Large intestine (tissue), 3 donors: ENCODE data around the gene IQCK. TPM values are rescaled to one million over a fixed set of nuclear protein-coding genes. Genes with fewer than 3 reads are reported as not detected.
A peak's percentile ranks its signal among the peaks of the same experiment; 100 is the strongest.

Experiments
- DNase-seq, 2 donors: peaks; one replicate each; pipeline versions ENCODE4 v3.0.0 to v3.0.0-alpha.2; 2013
- H3K27ac ChIP-seq: one replicate; pipeline ENCODE4 v1.5.1; 2013; ENCODE audit warnings: low read length
- H3K27me3 ChIP-seq: 2 replicates; pipeline ENCODE4 v1.6.1; 2013; ENCODE audit warnings: low read length; ENCODE audit not compliant: control insufficient read depth, insufficient read depth
- H3K36me3 ChIP-seq: 2 replicates; pipeline ENCODE4 v1.6.1; 2013; ENCODE audit warnings: low read length; ENCODE audit not compliant: control insufficient read depth, insufficient read depth
- H3K4me1 ChIP-seq: one replicate; pipeline ENCODE4 v1.6.1; 2013; ENCODE audit warnings: low read length; ENCODE audit not compliant: control insufficient read depth, insufficient read depth
- H3K4me3 ChIP-seq: one replicate; pipeline ENCODE4 v1.5.1; 2013; ENCODE audit warnings: low read length
- H3K9me3 ChIP-seq: one replicate; pipeline ENCODE4 v1.6.1; 2013; ENCODE audit warnings: mild to moderate bottlenecking, low read depth, low read length, moderate library complexity; ENCODE audit not compliant: control insufficient read depth
- WGBS: methylation state at CpG from one replicate; pipeline ENCODE4 v1.1.5; 2013; ENCODE audit warnings: low lambda C conversion rate; ENCODE audit not compliant: insufficient coverage; 5-methylcytosine and 5-hydroxymethylcytosine counted together
- polyA plus RNA-seq: library from polyadenylated mRNA; unstranded; fragments of 120-200 nt; gene quantifications from one replicate; pipeline ENCODE4 v1.2.1, GENCODE V29; 2013

The IQCK gene
- polyA plus RNA-seq, 1 donor = 14.0 TPM

GRCh38 chr16:19754644-19755036, 36.6 kb downstream of the IQCK start:
- Histone ChIP-seq H3K4me3 (no peak overlapping the region), H3K4me1 (peaks cover 20% of the 10 kb centered on the region), H3K9me3 (no peaks in the 10 kb centered on the region), H3K27me3 (no peaks in the 10 kb centered on the region), H3K27ac (peak overlapping the region; percentile 57), H3K36me3 (no peaks in the 10 kb centered on the region)
- DNase-seq = no peak
- WGBS = 88% methylated on average over 1 of the region's 1 CpG

- no peaks in the 10 kb centered on the region for H3K9me3 ChIP-seq
- no peaks in the 10 kb centered on the region for H3K27me3 ChIP-seq
- peaks cover 20% of the 10 kb centered on the region for H3K4me1 ChIP-seq
- H3K36me3 ChIP-seq = no peaks in the 10 kb centered on the region
- no peak overlapping the region for H3K27ac ChIP-seq
- no peak overlapping the region for H3K4me3 ChIP-seq
- DNase-seq = no peak
- 100% methylated on average over 1 of the region's 3 CpGs for WGBS
These were observed 37.2 kb downstream of the IQCK start for GRCh38 chr16:19755268-19755667.

- no peak overlapping the region for H3K27ac ChIP-seq
- no peak for DNase-seq
- H3K27me3 ChIP-seq = no peaks in the 10 kb centered on the region
- peaks cover 20% of the 10 kb centered on the region for H3K4me1 ChIP-seq
- no CpG with 5 or more reads among the region's 5 CpGs for WGBS
- H3K4me3 ChIP-seq = no peak overlapping the region
- H3K9me3 ChIP-seq = no peaks in the 10 kb centered on the region
- H3K36me3 ChIP-seq = no peaks in the 10 kb centered on the region
These were observed 39.0 kb downstream of the IQCK start for GRCh38 chr16:19757026-19757425.

- Histone ChIP-seq H3K4me1 (peaks cover 20% of the 10 kb centered on the region), H3K27me3 (no peaks in the 10 kb centered on the region), H3K9me3 (no peaks in the 10 kb centered on the region), H3K36me3 (no peaks in the 10 kb centered on the region), H3K4me3 (no peak overlapping the region), H3K27ac (no peak overlapping the region)
- DNase-seq = no peak
- 46% methylated on average over 6 of the region's 8 CpGs for WGBS
These were observed 39.9 kb downstream of the IQCK start for GRCh38 chr16:19757762-19758595.

- H3K27ac ChIP-seq = no peak overlapping the region
- H3K9me3 ChIP-seq = no peaks in the 10 kb centered on the region
- H3K36me3 ChIP-seq = no peaks in the 10 kb centered on the region
- no peaks in the 10 kb centered on the region for H3K4me1 ChIP-seq
- no peaks in the 10 kb centered on the region for H3K27me3 ChIP-seq
- DNase-seq = no peak
- 83% methylated on average over 2 of the region's 7 CpGs for WGBS
- no peak overlapping the region for H3K4me3 ChIP-seq
These were observed 42.4 kb downstream of the IQCK start for GRCh38 chr16:19760356-19761060.

GRCh38 chr16:19765860-19766553, 47.9 kb downstream of the IQCK start:
- DNase-seq = no peak
- Histone ChIP-seq H3K36me3 (no peaks in the 10 kb centered on the region), H3K9me3 (no peaks in the 10 kb centered on the region), H3K4me3 (no peak overlapping the region), H3K4me1 (no peaks in the 10 kb centered on the region), H3K27me3 (no peaks in the 10 kb centered on the region), H3K27ac (no peak overlapping the region)
- WGBS = 100% methylated on average over 1 of the region's 6 CpGs

GRCh38 chr16:19766554-19766884, 48.4 kb downstream of the IQCK start:
- Histone ChIP-seq H3K4me1 (no peaks in the 10 kb centered on the region), H3K36me3 (no peaks in the 10 kb centered on the region), H3K4me3 (no peak overlapping the region), H3K27me3 (no peaks in the 10 kb centered on the region), H3K9me3 (no peaks in the 10 kb centered on the region), H3K27ac (no peak overlapping the region)
- WGBS = no CpG with 5 or more reads among the region's 3 CpGs
- no peak for DNase-seq

GRCh38 chr16:19766988-19767387, 48.9 kb downstream of the IQCK start:
- no peak for DNase-seq
- Histone ChIP-seq H3K27ac (no peak overlapping the region), H3K36me3 (no peaks in the 10 kb centered on the region), H3K4me1 (no peaks in the 10 kb centered on the region), H3K27me3 (no peaks in the 10 kb centered on the region), H3K9me3 (no peaks in the 10 kb centered on the region), H3K4me3 (no peak overlapping the region)
- no CpG with 5 or more reads among the region's 9 CpGs for WGBS

GRCh38 chr16:19767497-19767896, 49.4 kb downstream of the IQCK start:
- Histone ChIP-seq H3K27ac (no peak overlapping the region), H3K27me3 (no peaks in the 10 kb centered on the region), H3K9me3 (no peaks in the 10 kb centered on the region), H3K4me3 (no peak overlapping the region), H3K36me3 (no peaks in the 10 kb centered on the region), H3K4me1 (no peaks in the 10 kb centered on the region)
- WGBS = 93% methylated on average over 4 of the region's 13 CpGs
- no peak for DNase-seq

GRCh38 chr16:19769239-19769638, 51.2 kb downstream of the IQCK start:
- Histone ChIP-seq H3K27me3 (no peaks in the 10 kb centered on the region), H3K36me3 (no peaks in the 10 kb centered on the region), H3K4me1 (no peaks in the 10 kb centered on the region), H3K9me3 (no peaks in the 10 kb centered on the region), H3K27ac (no peak overlapping the region), H3K4me3 (no peak overlapping the region)
- WGBS = no CpG with 5 or more reads among the region's 4 CpGs
- no peak for DNase-seq
